SK-N-MC (cell line): ENCODE results near the gene CXCL17.

ENCODE experiments used
- EZH2 ChIP-seq: fragments of 200-600 bp; sonication (generic); IDR thresholded peaks from one replicate; pipeline ENCODE4 v1.6.1; 2017; ENCODE audit warnings: antibody characterized with exemption
- FOXP2 ChIP-seq: optimal IDR thresholded peaks from 2 replicates; pipeline ENCODE3; 2011; ENCODE audit warnings: mild to moderate bottlenecking, moderate library complexity; ENCODE audit not compliant: insufficient read depth; ENCODE audit errors: extremely low read length, control extremely low read depth
- POLR2AphosphoS5 ChIP-seq: IDR thresholded peaks from 2 replicates; pipeline ENCODE4 v1.6.1; 2012; ENCODE audit warnings: mild to moderate bottlenecking, low read depth, low read length, borderline replicate concordance

DNA sequence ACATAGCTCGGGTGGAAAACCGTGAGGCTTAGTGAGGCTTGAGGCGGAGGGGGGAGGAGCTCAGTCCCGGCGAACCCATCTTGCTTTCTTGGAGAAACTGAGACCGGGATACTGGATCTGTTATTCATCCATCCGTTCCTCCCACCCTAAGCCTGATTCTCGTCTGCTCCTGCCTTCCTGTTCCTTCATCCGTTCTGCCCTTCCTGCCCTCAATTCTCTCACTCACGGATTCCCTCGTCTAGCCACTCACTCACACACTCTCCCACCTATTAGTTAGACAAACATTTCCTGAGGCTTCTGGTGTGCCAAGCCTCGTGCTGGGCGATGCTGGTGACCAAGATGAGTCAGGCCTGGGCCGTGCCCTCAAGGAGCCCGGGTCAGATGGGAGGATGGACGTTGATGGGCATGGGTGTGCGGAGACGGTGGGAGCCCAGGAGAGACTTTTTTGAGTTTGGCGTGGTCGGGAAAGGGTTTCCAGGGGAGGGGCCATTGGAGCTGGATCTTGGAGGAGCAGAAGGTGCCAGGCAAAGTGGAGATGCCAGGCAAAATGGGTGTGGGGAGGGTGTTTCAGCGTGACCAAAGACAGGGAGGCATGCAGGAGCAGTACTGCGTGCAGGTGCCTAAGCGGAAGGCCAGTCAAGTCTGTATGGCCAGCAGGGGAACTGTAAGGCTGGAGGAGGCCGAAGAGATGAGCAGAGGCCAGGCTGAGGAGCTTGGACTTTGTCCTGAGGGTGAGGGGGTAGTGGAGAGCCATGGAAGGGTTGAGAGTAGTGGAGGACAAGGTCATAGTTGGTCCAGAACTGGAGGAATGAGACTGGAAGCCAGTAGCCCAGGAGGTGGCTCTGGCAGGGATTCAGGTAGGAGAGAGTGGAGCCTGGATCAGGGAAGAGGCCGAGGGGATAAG, 45.2 kb downstream of the CXCL17 start:
- no peak for TF ChIP-seq POLR2AphosphoS5
- no peak for TF ChIP-seq EZH2
- TF ChIP-seq FOXP2: no peak
